GM19099 (cell line): Measurements from ENCODE around the gene OR2T34.
"Not testable (repeated sequence)": the region's sequence is repeated elsewhere in the genome, so short reads cannot be mapped to it uniquely, and the experiment has no call there.

Source experiments
- POLR2A ChIP-seq: IDR thresholded peaks from 3 replicates; pipeline ENCODE4 v1.6.1; 2011; ENCODE audit warnings: low read depth; ENCODE audit not compliant: insufficient read length; ENCODE audit errors: extremely low read depth

OR2T34 gene

DNA sequence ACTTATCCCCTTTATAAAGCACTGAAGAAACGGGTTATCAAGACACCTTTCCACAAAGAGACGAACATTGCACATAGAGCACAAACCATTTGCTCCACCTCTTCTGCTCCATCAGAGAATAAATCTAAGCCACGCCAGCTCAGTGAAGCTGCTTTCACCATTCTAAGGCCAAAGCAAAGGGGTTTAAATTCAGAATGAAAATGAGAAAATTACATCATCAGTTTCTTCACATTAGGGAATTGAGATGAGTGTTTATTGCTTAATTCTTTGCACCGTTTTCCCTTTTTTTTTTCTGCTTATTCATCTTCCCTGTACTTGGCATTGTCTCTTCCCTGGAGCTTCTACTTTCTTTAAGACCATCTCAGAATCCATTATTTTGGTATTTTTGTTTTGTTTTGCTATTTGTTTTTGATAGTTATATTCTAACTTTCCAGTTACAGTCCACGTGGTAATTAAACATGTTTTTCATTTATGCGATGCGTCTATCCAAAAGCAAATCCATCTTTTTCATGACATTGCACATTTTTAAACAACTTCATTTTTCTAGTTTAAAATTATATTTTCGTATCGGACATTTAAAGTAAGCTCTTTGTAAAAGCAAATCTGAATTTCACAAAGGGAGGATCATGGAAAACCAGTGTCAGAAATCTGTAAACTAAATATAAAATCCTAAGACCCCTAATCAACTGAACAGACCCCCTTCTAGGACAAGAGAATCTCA is 1.9 kb upstream of the OR2T34 start:
- TF ChIP-seq POLR2A = no peak

- not testable (repeated sequence) for TF ChIP-seq POLR2A
These were observed 11.9 kb downstream of the OR2T34 start, which contains the start of gene OR2T29 for GRCh38 chr1:248562672-248563071. TSS of gene OR2T29 (minus strand) at chr1:248562772. CDS start at chr1:248559491, 3,281 bp downstream.
